ENCODE measurements around the gene TMEM203.

The TMEM203 gene

DNA sequence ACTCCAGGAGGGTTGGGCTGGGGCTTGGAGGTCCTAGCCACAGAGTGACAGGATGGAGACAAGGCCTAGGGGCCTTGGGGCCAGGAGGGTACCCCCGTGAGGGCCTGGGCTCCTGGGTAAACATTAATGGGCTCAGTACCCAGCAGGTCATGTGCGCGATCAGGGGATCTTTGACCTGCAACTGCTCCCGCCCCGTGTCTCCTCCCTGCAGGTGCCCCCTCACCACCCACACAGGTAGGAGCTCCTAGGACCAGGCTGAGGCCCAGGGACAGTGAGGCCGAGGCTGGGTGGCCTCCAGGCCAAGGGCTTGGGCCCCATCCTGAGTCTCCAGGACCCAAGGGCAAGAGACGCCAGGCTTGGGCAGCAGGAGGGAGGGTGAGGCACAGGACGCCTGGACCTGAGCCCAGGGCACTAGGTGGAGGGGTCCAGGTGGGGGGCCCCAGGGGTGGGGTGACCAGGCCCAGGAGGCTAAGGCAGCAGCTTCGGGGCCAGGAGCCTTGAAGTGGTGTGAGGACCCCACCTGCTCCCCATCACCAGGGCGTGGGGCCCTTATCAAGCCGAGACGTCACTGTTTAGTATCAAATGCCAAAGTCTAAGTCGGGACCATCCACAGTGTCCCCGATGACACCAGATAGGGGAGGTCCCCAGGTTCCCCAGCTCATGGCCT is 25.4 kb upstream of the TMEM203 start, which contains the start of gene SLC34A3:
Gene SLC34A3, plus strand, starts transcription at position 197 of the 667 bp plus-strand sequence. CDS start 802 bp downstream, outside the sequence.
- no peak within 1 kb of the TSS for H3K4me3 ChIP-seq (ENCODE audit: low read depth, low read length)

DNA sequence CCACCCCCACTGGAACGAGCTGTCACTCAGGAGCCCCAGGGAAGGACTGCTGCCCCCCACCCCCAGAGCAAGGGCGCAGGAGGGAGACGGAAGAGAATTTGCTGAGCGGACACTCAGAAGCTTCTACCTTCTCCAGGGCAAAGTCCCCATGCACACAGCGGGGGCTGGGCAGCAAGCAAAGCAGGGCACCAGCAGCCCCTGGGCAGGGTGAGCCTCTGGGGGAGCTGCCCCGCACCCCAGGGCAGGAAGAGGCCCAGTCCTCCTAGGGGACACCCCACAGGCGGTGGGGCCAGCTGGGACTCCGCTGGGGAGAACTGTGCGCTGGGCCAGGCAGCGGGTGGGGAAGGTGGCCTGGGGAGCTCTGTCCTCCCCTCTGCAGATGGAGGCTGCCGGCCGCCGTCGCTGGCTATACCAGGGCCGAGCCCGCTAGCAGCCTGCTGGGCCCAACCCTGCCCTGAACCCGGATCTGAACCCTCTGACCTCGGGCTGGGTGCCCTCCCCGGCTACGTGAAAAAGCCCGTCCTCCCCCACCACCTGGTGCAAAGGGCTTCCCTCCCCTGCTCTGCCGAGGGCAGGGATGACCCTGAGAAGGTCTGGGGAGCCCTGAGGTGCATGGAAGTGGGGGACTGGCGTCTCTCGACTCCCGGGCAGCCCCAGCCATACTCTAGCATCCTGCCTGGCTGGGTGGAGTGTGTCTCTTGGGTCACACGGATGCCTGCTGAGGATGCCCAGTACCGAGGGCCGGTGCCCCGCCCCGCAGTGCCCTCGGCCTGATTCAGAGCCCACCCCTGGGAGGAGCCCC is 24.7 kb upstream of the TMEM203 start:
- no peak overlapping the region for H3K4me3 ChIP-seq (ENCODE audit: low read depth, low read length)

DNA sequence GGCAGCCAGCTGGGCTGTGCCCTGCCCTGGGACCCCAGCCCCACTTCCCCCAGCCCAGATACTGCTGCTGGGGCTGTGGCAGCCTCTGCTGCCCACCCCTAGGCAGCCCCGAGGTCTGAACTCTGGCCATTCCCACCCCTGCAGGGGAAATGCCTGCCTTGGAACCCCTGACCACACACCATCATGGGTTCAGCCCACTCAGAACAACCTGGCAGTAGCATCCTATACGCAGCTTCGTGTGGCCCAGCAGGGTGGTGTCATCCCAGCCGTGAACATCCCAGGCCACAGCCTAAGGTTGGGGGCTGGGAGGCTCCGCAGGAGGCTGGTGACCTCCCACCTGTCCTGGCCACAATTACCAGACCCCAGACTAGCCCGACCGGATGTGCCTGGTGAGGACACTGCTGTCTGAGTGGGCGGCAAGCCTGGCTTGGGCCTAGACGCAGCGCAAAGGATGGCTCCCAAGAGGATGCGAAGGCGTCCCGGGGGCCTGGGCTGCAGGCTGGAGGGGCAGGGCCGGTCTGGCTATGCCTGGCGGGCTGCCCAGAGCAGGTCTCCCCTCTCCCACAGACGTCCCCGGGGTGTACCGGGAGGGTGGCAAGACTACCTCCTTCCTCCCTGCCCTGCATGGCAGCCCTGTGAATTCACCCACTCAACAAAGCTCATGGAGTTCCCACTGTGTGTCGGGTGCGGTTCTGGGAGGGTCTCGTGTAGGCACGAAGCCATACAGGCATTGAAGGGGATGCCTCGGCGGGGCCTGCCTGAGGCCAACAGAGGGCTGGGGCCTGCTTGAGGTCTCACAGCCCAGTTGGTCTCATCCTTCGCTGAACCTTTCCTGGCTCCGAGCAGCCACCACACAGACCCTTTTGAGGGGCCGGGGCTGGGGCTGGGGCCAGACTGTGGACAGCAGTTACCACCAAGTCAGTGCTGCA is 23.8 kb upstream of the TMEM203 start:
- no peak overlapping the region for H3K4me3 ChIP-seq (ENCODE audit: low read depth, low read length)

DNA sequence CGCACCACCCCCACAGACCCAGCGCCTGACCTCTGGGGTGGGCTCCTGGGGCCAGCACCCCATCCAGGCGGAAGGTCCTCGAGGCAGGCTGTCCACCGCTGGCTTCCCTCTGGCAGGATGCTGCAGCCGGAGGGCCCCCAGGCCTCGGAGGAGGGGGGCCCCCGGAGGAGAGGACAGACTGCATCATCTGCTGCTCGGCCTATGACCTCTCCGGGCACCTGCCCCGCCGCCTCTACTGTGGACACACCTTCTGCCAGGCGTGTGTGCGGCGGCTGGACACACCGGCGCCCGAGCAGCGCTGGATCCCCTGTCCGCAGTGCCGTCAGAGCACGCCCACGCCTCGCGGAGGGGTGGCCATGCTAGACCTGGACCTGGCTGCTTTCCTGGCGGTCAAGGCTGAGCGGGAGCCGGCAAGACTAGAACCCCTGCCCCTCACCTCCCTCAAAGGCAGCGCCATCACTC is 23.1 kb upstream of the TMEM203 start:
- no peak overlapping the region for H3K4me3 ChIP-seq (ENCODE audit: low read depth, low read length)

DNA sequence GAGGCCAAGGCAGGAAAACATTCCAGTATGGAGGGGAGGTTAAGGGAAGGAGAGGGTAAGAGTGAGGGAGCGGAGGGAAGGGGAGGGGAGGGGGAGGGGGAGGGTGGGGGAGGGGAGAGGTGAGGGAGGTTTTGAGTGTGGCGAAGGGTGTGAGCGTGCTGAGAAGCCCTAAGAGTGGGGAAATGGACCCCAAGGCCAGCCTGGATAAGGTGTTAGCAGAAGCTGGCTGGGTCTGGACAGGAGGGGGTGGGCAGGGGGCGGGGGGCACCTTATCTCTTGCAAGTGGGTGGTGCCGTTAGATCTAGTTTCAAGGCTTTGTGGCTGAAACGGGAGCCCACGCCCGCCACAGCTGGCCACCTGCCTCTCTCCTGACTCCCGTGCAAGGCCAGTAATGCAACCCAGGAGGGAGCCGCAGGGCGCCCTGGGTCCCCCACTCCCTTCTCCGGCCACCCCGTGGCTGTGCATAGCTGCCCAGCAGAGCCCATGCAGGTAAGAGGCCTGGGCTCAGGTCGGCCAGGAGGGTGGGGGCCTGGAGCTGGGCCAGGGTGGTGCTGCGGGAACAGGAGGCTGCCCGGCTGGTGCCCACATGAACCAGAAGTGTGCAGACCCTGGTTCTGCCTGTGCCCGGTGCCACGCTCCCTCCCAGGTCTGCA is 22.5 kb upstream of the TMEM203 start:
- no peak overlapping the region for H3K4me3 ChIP-seq (ENCODE audit: low read depth, low read length)

DNA sequence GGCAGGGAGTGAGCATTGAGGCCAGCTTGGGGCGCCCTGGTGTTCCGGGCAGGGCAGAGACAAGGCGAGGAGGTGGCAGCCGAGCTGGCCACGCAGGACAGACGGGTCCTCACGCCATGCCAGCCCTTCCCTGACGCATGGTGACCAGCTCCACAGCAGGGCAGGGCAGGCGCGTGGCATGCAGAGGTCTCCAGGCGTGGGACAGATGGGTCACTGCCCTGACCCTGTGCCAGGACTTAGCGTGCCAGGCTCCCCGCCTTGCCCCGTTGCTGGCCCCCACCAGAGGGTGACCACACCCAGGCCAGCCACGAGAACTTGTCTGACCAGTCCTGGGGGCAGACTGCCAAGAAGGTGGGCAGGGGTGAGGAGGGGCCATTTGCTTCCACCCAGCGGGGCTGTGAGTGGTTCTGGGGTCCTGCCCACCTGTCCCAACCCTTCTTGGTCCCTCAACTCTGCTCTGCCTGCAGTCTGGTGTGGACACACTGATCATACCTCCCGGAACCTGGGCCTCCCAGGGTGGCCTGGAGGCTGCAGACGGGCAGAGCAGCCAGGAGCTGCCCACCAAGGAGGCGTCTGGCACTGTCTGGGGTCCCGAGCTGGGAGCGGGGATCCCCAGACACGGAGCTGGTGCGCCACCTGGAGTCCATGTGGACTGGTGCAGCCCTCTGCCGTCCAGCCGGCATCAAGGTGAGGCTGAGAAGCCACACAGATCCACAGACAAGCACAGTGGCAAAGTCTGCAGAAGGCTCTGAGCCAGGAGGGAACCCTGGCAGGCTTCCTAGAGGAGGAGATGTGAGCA is 21.8 kb upstream of the TMEM203 start, which contains the start of gene RNF224:
Gene RNF224, plus strand, starts transcription at position 449 of the 799 bp plus-strand sequence. CDS start 834 bp downstream, outside the sequence.
- no peak within 1 kb of the TSS for H3K4me3 ChIP-seq (ENCODE audit: low read depth, low read length)

DNA sequence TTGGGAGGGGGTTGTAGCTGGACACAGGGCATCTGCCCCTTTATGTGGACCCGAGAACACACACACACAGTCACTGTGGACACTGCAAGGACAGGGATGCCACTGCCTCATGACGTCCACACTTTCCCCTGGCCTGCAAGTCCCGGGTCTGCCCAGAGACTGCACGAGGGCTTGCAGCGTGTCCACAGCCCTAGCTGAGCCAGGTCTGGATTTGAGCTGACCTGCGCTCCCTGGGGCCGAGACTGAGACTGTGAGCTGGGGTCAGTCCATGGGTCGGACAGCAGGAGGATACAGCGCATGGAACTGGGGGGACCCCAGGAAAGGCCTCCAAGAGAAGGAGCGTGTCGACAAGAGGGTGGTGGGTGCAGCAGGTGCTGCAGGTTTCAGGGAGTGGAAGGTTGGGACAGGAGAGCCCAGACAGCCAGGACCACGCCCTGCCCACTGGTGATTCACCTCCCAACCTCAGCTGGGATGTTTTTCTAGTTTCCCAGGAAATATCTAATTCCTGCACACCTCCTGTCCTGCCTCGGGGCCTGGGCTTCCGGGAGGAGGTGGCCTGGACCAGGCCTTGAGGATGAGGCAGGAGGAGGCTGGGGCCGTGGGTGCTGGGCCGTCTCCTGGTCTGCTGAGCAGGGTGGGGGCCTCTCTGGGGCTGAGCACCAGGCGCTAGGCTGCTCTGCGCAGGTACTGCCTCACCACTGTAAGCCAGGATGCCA is 21.0 kb upstream of the TMEM203 start:
- H3K4me3 ChIP-seq (ENCODE audit: low read depth, low read length) = no peak overlapping the region

DNA sequence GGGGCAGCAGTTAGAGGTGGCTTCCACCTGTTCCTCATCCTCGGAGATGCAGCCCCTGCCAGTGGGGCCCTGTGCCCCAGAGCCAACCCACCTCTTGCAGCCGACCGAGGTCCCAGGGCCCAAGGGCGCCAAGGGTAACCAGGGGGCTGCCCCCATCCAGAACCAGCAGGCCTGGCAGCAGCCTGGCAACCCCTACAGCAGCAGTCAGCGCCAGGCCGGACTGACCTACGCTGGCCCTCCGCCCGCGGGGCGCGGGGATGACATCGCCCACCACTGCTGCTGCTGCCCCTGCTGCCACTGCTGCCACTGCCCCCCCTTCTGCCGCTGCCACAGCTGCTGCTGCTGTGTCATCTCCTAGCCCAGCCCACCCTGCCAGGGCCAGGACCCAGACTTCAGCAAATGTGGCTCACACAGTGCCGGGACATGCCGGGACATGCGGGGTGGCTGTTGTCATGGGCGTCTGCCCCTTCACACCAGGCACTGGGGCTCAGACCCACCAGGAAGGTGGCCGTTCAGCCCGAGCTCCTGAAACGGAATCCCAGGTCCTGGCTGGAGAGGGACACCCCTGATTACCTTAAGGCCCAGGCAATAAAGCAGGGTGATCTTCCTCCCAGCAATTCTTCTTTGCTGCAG is 20.4 kb upstream of the TMEM203 start:
- H3K4me3 ChIP-seq (ENCODE audit: low read depth, low read length) = no peak overlapping the region

DNA sequence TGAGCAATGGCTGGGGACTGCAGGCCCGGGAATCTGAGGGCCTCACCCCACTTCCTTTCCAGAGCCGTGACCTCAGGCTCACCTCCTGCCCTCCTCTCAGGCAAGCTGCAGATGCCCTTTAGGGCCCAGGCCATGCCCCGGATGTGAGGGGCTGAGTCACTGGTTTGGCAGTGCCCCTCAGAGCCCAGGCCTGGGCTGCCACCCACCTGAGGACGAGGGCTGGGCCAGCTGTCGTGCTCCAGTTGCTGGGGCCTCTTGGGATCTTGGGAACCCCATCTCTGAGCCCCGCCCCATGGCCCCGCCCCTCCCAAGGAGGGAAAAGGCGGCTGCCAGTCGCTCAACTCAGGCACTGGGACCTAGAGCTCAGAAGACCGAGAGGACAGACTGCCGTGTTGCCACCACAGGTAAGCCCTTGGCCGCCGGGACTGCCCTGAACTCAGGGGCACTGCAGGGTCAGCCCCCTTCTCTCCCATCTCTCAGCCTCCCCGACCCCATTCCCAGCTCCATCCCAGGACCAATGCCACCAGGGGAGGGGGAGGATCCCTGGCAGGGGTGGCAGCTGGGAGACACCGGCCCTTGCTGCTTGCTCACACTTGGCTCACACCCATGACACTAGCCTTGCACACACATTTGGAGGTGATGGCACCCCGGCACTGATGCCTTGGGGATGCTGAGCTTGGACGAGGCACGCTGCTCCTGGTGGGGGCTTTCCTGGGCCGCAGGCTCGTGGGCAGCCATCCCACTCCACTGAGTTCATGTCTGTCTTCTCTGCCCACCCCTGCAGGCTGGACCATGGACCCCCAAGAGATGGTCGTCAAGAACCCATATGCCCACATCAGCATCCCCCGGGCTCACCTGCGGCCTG is 19.6 kb upstream of the TMEM203 start, which contains the start of gene CYSRT1:
Gene CYSRT1, plus strand, starts transcription at position 345 of the 865 bp plus-strand sequence. Its CDS starts 448 bp downstream, at position 793.
- peak within 1 kb of the TSS; percentile 81 for H3K4me3 ChIP-seq (ENCODE audit: low read depth, low read length)

DNA sequence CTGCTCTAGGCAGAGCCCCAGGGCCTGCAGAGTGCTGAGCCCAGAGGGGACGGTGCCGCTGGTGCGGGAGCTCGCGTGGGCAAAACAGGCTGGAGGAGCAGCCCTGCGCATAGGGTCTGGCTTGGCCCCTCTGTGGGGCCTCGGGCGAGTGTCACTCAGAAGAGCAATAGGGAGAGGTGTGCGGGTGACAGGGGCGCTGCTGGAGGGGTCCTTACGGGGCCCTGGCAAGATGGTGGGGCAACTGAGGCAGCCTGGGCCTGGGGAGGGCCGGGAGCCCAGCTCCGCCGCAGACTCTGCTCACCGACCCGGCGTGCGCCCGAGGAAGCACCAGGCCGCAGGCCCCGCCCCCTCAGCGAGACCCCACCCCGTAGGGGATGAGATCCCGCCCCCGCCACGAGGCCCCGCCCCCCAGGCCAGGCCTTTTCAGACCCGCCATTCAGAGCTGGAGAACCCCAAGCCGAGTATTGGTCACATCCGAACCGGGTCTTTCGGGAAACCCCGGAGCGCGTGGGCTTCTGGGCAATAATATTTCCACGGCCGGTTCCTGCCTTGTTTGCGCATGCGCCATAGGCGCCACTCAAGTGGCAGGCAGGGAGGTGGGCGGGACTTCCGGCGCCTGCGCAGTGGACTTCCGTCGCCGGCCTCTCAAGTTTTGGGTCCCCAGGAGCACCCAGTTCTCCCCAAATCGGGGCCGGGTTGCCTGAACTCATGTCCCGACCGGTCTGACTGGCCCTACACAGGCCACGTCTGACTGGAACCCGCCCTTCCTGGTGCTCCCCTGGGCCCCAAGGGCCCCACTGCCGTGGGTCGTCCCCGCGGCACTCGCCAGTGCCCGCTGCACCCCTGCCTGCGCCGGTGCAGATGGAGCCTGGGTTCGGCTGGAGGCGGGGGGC is 17.9 kb upstream of the TMEM203 start:
- H3K4me3 ChIP-seq (ENCODE audit: low read depth, low read length) = peak overlapping the region; percentile 81

DNA sequence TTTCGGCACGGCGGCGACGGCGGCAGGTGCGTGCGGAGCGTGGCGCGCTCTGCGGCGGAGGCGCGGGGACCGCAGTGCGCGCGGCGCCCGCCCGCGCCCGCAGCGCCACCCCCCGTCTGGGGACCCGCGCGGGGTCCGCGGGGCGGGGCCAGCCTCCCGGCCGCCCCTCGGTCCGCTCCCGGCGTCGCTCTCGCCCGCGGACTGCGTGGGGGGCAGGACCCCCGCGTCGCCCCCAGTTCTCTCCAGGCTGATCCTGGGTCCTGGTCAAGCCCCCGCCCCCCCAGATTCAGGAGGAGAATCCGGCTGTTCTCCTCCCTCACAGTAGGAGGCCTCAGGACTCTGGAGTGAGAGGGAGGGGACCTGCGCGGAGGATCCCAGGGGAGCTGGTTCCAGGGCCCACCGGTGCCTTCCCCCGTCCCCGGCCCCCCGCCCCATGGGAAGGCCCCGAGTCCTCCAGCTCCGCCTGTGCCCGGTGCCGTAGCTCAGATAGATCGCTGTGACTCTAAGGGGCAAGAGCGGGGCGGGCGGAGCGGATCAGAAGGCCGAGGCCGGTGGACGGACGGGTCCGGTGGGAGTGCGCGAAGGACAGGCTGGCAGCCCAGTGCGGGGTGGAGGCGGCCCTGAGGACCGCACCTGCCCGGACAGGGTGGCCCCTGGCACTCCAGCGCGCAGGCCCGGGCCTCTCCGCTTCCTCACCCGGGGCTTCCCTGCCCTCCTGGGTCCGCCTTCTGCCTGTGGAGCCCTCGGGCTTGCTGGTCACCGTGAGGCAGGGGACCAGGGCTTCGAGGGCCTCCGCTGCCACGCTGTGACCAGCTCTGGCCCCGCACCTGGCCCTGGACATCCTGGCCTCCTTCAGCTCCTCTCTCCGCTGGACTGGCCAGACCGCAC is 17.0 kb upstream of the TMEM203 start, which contains the start of gene RNF208:
Gene RNF208, minus strand, starts transcription at position 51 of the 888 bp plus-strand sequence. CDS start 1,028 bp downstream, outside the sequence.
- peak within 1 kb of the TSS; percentile 24 for H3K4me3 ChIP-seq (ENCODE audit: low read depth, low read length)

DNA sequence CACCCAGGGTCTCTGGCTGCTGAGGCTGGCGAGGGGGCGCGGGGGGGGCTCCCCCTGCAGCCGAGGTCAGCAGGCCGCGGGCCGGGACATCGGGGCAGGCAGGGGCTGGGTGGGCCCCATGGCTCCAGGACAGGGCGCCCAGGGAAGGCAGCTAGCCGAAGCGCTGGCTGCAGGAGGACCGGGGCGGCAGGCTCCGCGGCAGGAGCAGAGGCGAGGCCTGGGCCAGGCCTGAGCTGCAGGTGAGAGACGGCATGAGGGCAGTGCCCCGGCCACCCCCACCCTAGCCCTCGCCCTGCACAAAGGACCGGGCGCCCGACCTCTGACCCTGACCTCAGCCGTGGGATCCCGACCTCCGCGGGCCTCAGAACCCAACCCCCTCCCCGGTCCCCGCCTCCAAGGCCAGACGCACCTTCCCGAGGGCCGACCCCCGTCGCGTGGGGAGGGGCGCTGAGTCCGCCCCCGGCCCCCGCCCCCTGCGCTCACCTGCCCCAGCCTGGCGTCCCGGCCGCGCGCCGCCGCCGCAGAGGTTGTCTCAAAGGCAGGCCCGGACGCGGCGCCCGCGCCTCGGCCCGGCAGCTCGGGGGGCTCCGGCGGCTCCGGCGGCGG is 16.2 kb upstream of the TMEM203 start:
- H3K4me3 ChIP-seq (ENCODE audit: low read depth, low read length) = peak overlapping the region; percentile 24

DNA sequence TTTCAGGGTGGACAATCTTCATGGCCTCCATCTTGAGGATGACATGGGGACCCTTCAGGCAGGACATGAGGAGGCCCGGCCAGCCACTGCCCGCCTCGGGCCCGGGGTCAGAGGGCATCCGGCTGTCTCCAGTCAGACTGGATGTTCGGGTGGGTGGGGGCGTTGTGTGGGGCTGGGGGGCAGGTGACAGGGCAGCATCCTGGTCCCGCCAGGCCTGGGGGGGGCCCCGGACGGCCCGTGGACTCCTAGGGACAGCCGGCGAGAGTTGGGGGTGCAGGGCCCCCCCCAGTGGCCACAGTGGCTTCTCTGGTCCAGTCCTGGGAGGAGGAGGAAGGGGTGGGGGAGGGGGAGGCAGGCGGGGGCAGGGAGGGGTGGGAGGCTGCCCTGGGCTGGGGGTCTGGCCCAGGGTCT is 15.7 kb upstream of the TMEM203 start:
- H3K4me3 ChIP-seq (ENCODE audit: low read depth, low read length) = no peak overlapping the region

DNA sequence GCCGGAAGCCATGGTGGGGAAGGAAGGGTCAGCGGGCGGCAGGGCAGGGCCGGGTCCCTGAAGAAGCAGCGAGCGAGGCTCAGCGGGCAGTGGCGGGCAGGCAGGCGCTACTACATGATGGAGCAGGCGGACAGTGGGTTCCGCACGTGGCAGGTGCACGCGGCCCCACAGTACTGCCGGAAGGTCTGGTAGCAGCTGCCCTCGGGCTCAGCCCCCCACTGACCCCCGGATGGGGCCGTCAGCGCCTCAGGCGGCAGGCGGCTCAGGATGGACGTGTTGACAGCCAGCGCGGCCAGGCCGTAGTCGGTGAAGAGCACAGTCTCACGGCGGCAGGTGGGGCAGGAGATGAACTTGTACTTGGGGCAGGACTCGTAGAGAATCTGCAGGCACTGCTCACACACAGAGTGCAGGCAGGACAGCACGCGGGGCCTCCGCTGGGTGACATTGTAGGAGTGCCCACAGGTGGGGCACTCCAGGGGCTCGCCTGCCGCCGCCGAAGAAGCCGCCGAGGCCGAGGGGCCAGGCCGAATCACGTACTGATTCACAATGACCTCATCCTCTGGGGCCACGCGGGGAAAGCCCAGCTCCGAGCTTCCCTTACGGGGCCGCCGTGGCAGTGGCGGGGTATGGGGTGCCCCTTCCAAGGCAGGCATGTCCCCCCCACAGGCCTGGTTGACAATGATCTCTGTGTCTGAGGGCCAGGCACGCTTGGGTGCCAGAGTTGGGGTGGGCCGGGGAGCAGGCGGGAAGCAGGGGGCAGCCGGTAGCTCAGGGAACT is 15.1 kb upstream of the TMEM203 start:
- H3K4me3 ChIP-seq (ENCODE audit: low read depth, low read length) = no peak overlapping the region

Data from iPS-11a (cell line).